IMR-90 (cell line): ENCODE data around the gene PCP4. TPM values are rescaled to one million over a fixed set of nuclear protein-coding genes. Genes with fewer than 3 reads are reported as not detected.

ENCODE experiments used
- ATAC-seq: fragments of 200-7000 bp; cut with Tn5 transposase; 2 replicates; pipeline ENCODE4 v1.9.1; 2020; ENCODE audit warnings: low read depth, mild to moderate bottlenecking, moderate library complexity
- BruUV-seq: library from RNA; stranded (reverse); fragments of 400-500 nt; replicated peaks from 2 replicates; lab custom pipeline; 2021; lab: Mats Ljungman, UMichigan
- CTCF ChIA-PET: fragments of 300-600 bp; formaldehyde crosslinking; extraction: SDS; loops from one replicate; lab custom pipeline; 2021; ENCODE audit warnings: antibody characterized with exemption; lab: Yijun Ruan, JAX
- POLR2A ChIA-PET: fragments of 300-600 bp; sonication (Branson Sonifier 250); formaldehyde crosslinking; loops from one replicate; lab custom pipeline; 2022; ENCODE audit warnings: antibody characterized with exemption; ENCODE audit not compliant: unreplicated experiment; lab: Charles Lee
- DNase-seq: peaks from one replicate; pipeline ENCODE4 v3.0.0; 2013
- H2AFZ ChIP-seq: replicated peaks from 2 replicates; pipeline ENCODE3; 2013; ENCODE audit warnings: low read length, mild to moderate bottlenecking; ENCODE audit not compliant: poor library complexity
- H2AK5ac ChIP-seq: 2 replicates; pipeline ENCODE4 v1.6.1; 2013; ENCODE audit warnings: low read depth, low read length, inconsistent platforms
- H2AK9ac ChIP-seq: replicated peaks from 2 replicates; pipeline ENCODE3; 2013; ENCODE audit warnings: mild to moderate bottlenecking, low read depth, low read length, moderate library complexity; ENCODE audit not compliant: poor library complexity
- H2BK120ac ChIP-seq: 2 replicates; pipeline ENCODE4 v1.6.1; 2013; ENCODE audit warnings: low read depth, low read length, inconsistent platforms
- H2BK15ac ChIP-seq: 3 replicates; pipeline ENCODE4 v1.6.1; 2013; ENCODE audit warnings: low read depth, low read length, inconsistent platforms
- H2BK20ac ChIP-seq: 2 replicates; pipeline ENCODE4 v1.6.1; 2013; ENCODE audit warnings: low read depth, mild to moderate bottlenecking, inconsistent platforms, low read length, moderate library complexity
- H2BK5ac ChIP-seq: 2 replicates; pipeline ENCODE4 v1.6.1; 2013; ENCODE audit warnings: mild to moderate bottlenecking, low read depth, low read length, inconsistent platforms; ENCODE audit not compliant: poor library complexity, severe bottlenecking
- H3K14ac ChIP-seq: replicated peaks from 2 replicates; pipeline ENCODE4 v1.6.1; 2013; ENCODE audit warnings: low read depth, low read length, inconsistent platforms
- H3K18ac ChIP-seq: 2 replicates; pipeline ENCODE4 v1.6.1; 2013; ENCODE audit warnings: low read depth, low read length, control low read depth
- H3K23ac ChIP-seq: 2 replicates; pipeline ENCODE4 v1.6.1; 2013; ENCODE audit warnings: low read depth, low read length, inconsistent platforms
- H3K27ac ChIP-seq: 2 replicates; pipeline ENCODE4 v1.5.1; 2013; ENCODE audit warnings: mild to moderate bottlenecking, control low read depth, low read length; ENCODE audit not compliant: insufficient read depth
- H3K27me3 ChIP-seq: 2 replicates; pipeline ENCODE4 v1.6.1; 2013; ENCODE audit warnings: low read length; ENCODE audit not compliant: control insufficient read depth, insufficient read depth
- H3K36me3 ChIP-seq: 2 replicates; pipeline ENCODE4 v1.6.1; 2013; ENCODE audit warnings: low read length, mixed read lengths; ENCODE audit not compliant: control insufficient read depth, insufficient read depth
- H3K4ac ChIP-seq: 2 replicates; pipeline ENCODE4 v1.6.1; 2013; ENCODE audit warnings: low read depth, low read length, inconsistent platforms
- H3K4me1 ChIP-seq: 2 replicates; pipeline ENCODE4 v1.6.1; 2013; ENCODE audit warnings: low read length, mixed read lengths; ENCODE audit not compliant: control insufficient read depth, insufficient read depth
- H3K4me2 ChIP-seq: 2 replicates; pipeline ENCODE4 v1.6.1; 2013; ENCODE audit warnings: low read depth, mild to moderate bottlenecking, control low read depth, low read length, moderate library complexity
- H3K4me3 ChIP-seq: 2 replicates; pipeline ENCODE4 v1.5.1; 2013; ENCODE audit warnings: low read depth, mild to moderate bottlenecking, control low read depth, low read length, moderate library complexity; ENCODE audit not compliant: insufficient read depth
- H3K56ac ChIP-seq: 2 replicates; pipeline ENCODE4 v1.6.1; 2013; ENCODE audit warnings: low read length, inconsistent platforms; ENCODE audit not compliant: insufficient read depth; ENCODE audit errors: extremely low read depth
- H3K79me1 ChIP-seq, 2 experiments: 2 replicates each; pipeline ENCODE4 v1.6.1; 2013; ENCODE audit warnings: low read length in 2 of 2, inconsistent platforms in 1 of 2, low read depth in 1 of 2
- H3K9ac ChIP-seq: 2 replicates; pipeline ENCODE4 v1.6.1; 2013; ENCODE audit warnings: low read depth, low read length, control low read depth
- H3K9me1 ChIP-seq: 2 replicates; pipeline ENCODE4 v1.6.1; 2013; ENCODE audit warnings: low read length, inconsistent platforms; ENCODE audit not compliant: insufficient read depth
- H3K9me3 ChIP-seq: 2 replicates; pipeline ENCODE4 v1.6.1; 2013; ENCODE audit warnings: low read length; ENCODE audit not compliant: control insufficient read depth, insufficient read depth
- H4K20me1 ChIP-seq: 2 replicates; pipeline ENCODE4 v1.6.1; 2013; ENCODE audit warnings: low read length, inconsistent platforms; ENCODE audit not compliant: insufficient read depth
- H4K5ac ChIP-seq: 2 replicates; pipeline ENCODE4 v1.6.1; 2013; ENCODE audit warnings: mild to moderate bottlenecking, low read depth, low read length, control low read depth
- H4K8ac ChIP-seq, 2 experiments: 2 replicates each; pipeline ENCODE4 v1.6.1; 2013; ENCODE audit warnings: low read depth in 2 of 2, low read length in 2 of 2, control low read depth in 1 of 2, inconsistent platforms in 1 of 2
- H4K91ac ChIP-seq: 2 replicates; pipeline ENCODE4 v1.6.1; 2013; ENCODE audit warnings: low read depth, low read length, inconsistent platforms; ENCODE audit not compliant: insufficient read depth
- BHLHE40 ChIP-seq: fragments of 150-350 bp; IDR thresholded peaks from 2 replicates; pipeline ENCODE4 v1.6.1; 2016; ENCODE audit warnings: mild to moderate bottlenecking, low read depth, low read length
- CEBPB ChIP-seq: IDR thresholded peaks from 2 replicates; pipeline ENCODE4 v1.6.1; 2012; ENCODE audit warnings: low read depth, low read length, improper control_type of control experiment
- CHD1 ChIP-seq: IDR thresholded peaks from 2 replicates; pipeline ENCODE4 v1.6.1; 2012; ENCODE audit warnings: low read depth, low read length, improper control_type of control experiment
- FOS ChIP-seq: fragments of 150-350 bp; IDR thresholded peaks from 2 replicates; pipeline ENCODE4 v1.6.1; 2016; ENCODE audit warnings: low read depth, low read length
- MAFK ChIP-seq: IDR thresholded peaks from 2 replicates; pipeline ENCODE4 v1.6.1; 2012; ENCODE audit warnings: low read depth, low read length, improper control_type of control experiment
- MAZ ChIP-seq: IDR thresholded peaks from 2 replicates; pipeline ENCODE4 v1.6.1; 2012; ENCODE audit warnings: low read depth, mild to moderate bottlenecking, low read length, improper control_type of control experiment, moderate library complexity, borderline replicate concordance
- MXI1 ChIP-seq: IDR thresholded peaks from 2 replicates; pipeline ENCODE4 v1.6.1; 2012; ENCODE audit warnings: low read depth, mild to moderate bottlenecking, low read length, moderate library complexity, borderline replicate concordance
- NFE2L2 ChIP-seq: fragments of 150-350 bp; IDR thresholded peaks from 2 replicates; pipeline ENCODE4 v1.6.1; 2016; ENCODE audit warnings: low read depth, mild to moderate bottlenecking, low read length
- POLR2A ChIP-seq: IDR thresholded peaks from 2 replicates; pipeline ENCODE4 v1.6.1; 2012; ENCODE audit warnings: mild to moderate bottlenecking, low read depth, low read length
- RAD21 ChIP-seq: IDR thresholded peaks from 2 replicates; pipeline ENCODE4 v1.6.1; 2012; ENCODE audit warnings: low read length, improper control_type of control experiment
- RCOR1 ChIP-seq: IDR thresholded peaks from 2 replicates; pipeline ENCODE4 v1.6.1; 2012; ENCODE audit warnings: mild to moderate bottlenecking, low read length, improper control_type of control experiment; ENCODE audit not compliant: insufficient replicate concordance
- RFX5 ChIP-seq: IDR thresholded peaks from 2 replicates; pipeline ENCODE4 v1.8.0; 2012; ENCODE audit warnings: low read depth, mild to moderate bottlenecking, low read length, moderate library complexity
- SMC3 ChIP-seq: fragments of 150-350 bp; IDR thresholded peaks from 2 replicates; pipeline ENCODE4 v1.6.1; 2016; ENCODE audit warnings: low read depth, mild to moderate bottlenecking, antibody characterized with exemption, low read length, moderate library complexity
- WGBS, 2 experiments: methylation state at CpG; one replicate each; pipeline versions ENCODE4 v1.1.5 to v1.1.7; 2013; ENCODE audit warnings: missing lambda C conversion rate in 2 of 2; ENCODE audit not compliant: insufficient read length in 1 of 2; ENCODE audit errors: extremely low coverage in 2 of 2; 5-methylcytosine and 5-hydroxymethylcytosine counted together
- dilution Hi-C: fragments of 300-500 bp; cut with HindIII; formaldehyde crosslinking; loops from one replicate; pipeline ENCODE4 v1.14.3; 2018; ENCODE audit warnings: low sequenced_read_pairs; ENCODE audit not compliant: unreplicated experiment
- in situ Hi-C: fragments of 300-500 bp; cut with MboI; formaldehyde crosslinking; loops from 3 replicates; pipeline ENCODE4 v1.14.3; 2019; ENCODE audit warnings: low sequenced_read_pairs, inconsistent platforms, mixed read lengths
- intact Hi-C: fragments of 100-400 bp; cut with micrococcal nuclease; formaldehyde crosslinking; loops from 2 replicates; pipeline ENCODE4 v1.10.0; 2022
- polyA plus RNA-seq, 3 experiments: library from polyadenylated mRNA; depleted of rRNA; stranded (reverse); fragments of >200 nt; gene quantifications; 2 replicates each; pipeline ENCODE4 v1.2.3, GENCODE V29; 2012; ENCODE audit warnings: low replicate concordance in 1 of 3
- total RNA-seq: library from RNA; depleted of rRNA; stranded (reverse); fragments of >200 nt; gene quantifications from 2 replicates; pipeline ENCODE4 v1.2.3, GENCODE V29; 2012
- TF ChIP-seq, protein P1 (sequence below): fragments of 150-350 bp; IDR thresholded peaks from 2 replicates; pipeline ENCODE4 v1.6.1; 2016; ENCODE audit warnings: low read depth, mild to moderate bottlenecking, low read length, moderate library complexity, borderline replicate concordance
- TF ChIP-seq, protein P2 (sequence below): conservative IDR thresholded peaks from 2 replicates; pipeline ENCODE4 v1.5.1; 2012; ENCODE audit warnings: mild to moderate bottlenecking, low read depth, low read length, improper control_type of control experiment
- TF ChIP-seq, protein P3 (sequence below): fragments of 150-350 bp; IDR thresholded peaks from 2 replicates; pipeline ENCODE4 v1.6.1; 2017; ENCODE audit warnings: mild to moderate bottlenecking, antibody characterized with exemption, low read length, low read depth

PCP4 gene
- total and polyA plus RNA-seq, 2 of the 4 experiments (the other 2 are of a cell fraction), result not detected

DNA sequence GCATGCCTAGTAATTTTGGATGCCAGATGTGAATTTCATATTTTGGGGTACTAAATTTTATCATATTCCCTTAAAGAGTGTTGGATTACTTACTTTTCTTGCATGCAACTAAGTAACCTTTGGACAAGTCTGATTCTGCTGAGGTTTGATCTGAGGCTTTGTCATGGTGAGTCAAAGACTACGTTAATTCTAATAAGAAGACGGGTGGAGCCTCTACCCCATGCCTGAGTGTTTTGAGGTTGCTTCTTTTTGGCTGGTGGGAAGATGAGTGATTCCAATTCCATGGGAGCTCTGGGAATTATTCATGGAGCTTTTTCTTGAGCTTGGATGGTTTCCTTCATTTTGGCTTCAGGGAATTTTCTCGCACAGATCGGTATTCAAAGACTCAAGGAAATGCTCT, 11.6 kb upstream of the PCP4 start:
- in situ Hi-C loops, result no loop called here

More for the DNA sequence above, 11.6 kb upstream of the PCP4 start:
- ChIA-PET CTCF (no interaction called here), POLR2A (no interaction called here)
- no peak overlapping the region for H2BK5ac ChIP-seq
- no peak overlapping the region for H3K23ac ChIP-seq
- H3K4me2 ChIP-seq, result no peak overlapping the region
- H2BK120ac ChIP-seq, result no peak overlapping the region
- no peak overlapping the region for H2BK20ac ChIP-seq
- no peak overlapping the region for H3K18ac ChIP-seq
- no peaks in the 10 kb centered on the region for H3K4me1 ChIP-seq
- no peak overlapping the region for H3K27ac ChIP-seq
- no peak overlapping the region for H4K5ac ChIP-seq
- intact Hi-C loops (no loop called here), dilution Hi-C loops (no loop called here)
- H3K4ac ChIP-seq, result no peak overlapping the region
- no peak overlapping the region for H2AK5ac ChIP-seq
- no peak overlapping the region for H2BK15ac ChIP-seq
- H2AFZ ChIP-seq, result no peak overlapping the region
- ATAC-seq (no peak), DNase-seq (no peak)
- no peaks in the 10 kb centered on the region for H4K20me1 ChIP-seq
- H3K9ac ChIP-seq, result no peak overlapping the region
- no peaks in the 10 kb centered on the region for H3K79me1 ChIP-seq
- 80% methylated on average over 1 of the region's 4 CpGs; no CpG with 5 or more reads in 1 of the 2 experiments for WGBS, 2 experiments
- H3K56ac ChIP-seq, result no peak overlapping the region
- no peaks in the 10 kb centered on the region for H3K36me3 ChIP-seq
- TF ChIP-seq SMC3 (no peak), MXI1 (no peak), CHD1 (no peak), CEBPB (no peak), RFX5 (no peak), RAD21 (no peak), MAFK (no peak), NFE2L2 (no peak), RCOR1 (no peak), FOS (no peak), MAZ (no peak), POLR2A (no peak), BHLHE40 (no peak)
- TF ChIP-seq, protein P1, sequence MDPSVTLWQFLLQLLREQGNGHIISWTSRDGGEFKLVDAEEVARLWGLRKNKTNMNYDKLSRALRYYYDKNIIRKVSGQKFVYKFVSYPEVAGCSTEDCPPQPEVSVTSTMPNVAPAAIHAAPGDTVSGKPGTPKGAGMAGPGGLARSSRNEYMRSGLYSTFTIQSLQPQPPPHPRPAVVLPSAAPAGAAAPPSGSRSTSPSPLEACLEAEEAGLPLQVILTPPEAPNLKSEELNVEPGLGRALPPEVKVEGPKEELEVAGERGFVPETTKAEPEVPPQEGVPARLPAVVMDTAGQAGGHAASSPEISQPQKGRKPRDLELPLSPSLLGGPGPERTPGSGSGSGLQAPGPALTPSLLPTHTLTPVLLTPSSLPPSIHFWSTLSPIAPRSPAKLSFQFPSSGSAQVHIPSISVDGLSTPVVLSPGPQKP, result no peak
- TF ChIP-seq, protein P2, sequence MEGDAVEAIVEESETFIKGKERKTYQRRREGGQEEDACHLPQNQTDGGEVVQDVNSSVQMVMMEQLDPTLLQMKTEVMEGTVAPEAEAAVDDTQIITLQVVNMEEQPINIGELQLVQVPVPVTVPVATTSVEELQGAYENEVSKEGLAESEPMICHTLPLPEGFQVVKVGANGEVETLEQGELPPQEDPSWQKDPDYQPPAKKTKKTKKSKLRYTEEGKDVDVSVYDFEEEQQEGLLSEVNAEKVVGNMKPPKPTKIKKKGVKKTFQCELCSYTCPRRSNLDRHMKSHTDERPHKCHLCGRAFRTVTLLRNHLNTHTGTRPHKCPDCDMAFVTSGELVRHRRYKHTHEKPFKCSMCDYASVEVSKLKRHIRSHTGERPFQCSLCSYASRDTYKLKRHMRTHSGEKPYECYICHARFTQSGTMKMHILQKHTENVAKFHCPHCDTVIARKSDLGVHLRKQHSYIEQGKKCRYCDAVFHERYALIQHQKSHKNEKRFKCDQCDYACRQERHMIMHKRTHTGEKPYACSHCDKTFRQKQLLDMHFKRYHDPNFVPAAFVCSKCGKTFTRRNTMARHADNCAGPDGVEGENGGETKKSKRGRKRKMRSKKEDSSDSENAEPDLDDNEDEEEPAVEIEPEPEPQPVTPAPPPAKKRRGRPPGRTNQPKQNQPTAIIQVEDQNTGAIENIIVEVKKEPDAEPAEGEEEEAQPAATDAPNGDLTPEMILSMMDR, result no peak
- TF ChIP-seq, protein P3, sequence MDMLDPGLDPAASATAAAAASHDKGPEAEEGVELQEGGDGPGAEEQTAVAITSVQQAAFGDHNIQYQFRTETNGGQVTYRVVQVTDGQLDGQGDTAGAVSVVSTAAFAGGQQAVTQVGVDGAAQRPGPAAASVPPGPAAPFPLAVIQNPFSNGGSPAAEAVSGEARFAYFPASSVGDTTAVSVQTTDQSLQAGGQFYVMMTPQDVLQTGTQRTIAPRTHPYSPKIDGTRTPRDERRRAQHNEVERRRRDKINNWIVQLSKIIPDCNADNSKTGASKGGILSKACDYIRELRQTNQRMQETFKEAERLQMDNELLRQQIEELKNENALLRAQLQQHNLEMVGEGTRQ, result no peak
- no peak overlapping the region for H4K91ac ChIP-seq
- H3K27me3 ChIP-seq, result no peaks in the 10 kb centered on the region
- H4K8ac ChIP-seq, result no peak overlapping the region
- BruUV-seq, result no TSS peak
- no peak overlapping the region for H3K14ac ChIP-seq
- H3K9me3 ChIP-seq, result peaks cover 37% of the 10 kb centered on the region
- H3K4me3 ChIP-seq, result no peak overlapping the region
- no peak overlapping the region for H2AK9ac ChIP-seq
- H3K9me1 ChIP-seq, result no peaks in the 10 kb centered on the region
